ENCODE data around the gene ZNF467.

The ZNF467 gene

GRCh38 chr7:149769915-149770314 is 3.5 kb downstream of the ZNF467 start:
- no peak for DNase-seq

GRCh38 chr7:149768931-149769330 is 4.5 kb downstream of the ZNF467 start:
- no peak for DNase-seq

- DNase-seq = no peak
Observed at GRCh38 chr7:149767068-149767467, 6.3 kb downstream of the ZNF467 start.

- no peak for DNase-seq
Observed at GRCh38 chr7:149766135-149766675, 7.2 kb downstream of the ZNF467 start.

GRCh38 chr7:149765399-149766121 is 7.8 kb downstream of the ZNF467 start:
- no peak for DNase-seq

GRCh38 chr7:149764481-149765398 is 8.6 kb downstream of the ZNF467 start:
- DNase-seq = no peak

- no peak for DNase-seq
Observed at GRCh38 chr7:149763563-149764240, 9.7 kb downstream of the ZNF467 start.

- no peak for DNase-seq
Observed at GRCh38 chr7:149762610-149763009, 10.8 kb downstream of the ZNF467 start.

GRCh38 chr7:149762089-149762488 is 11.3 kb downstream of the ZNF467 start:
- DNase-seq = no peak

GRCh38 chr7:149761307-149761706 is 12.1 kb downstream of the ZNF467 start:
- no peak for DNase-seq

- no peak for DNase-seq
Observed at GRCh38 chr7:149760538-149760937, 12.8 kb downstream of the ZNF467 start.

GRCh38 chr7:149759093-149759860 is 14.1 kb downstream of the ZNF467 start:
- no peak for DNase-seq

GRCh38 chr7:149753375-149754233 is 19.8 kb downstream of the ZNF467 start:
- DNase-seq = no peak

- no peak for DNase-seq
Observed at GRCh38 chr7:149752646-149753045, 20.7 kb downstream of the ZNF467 start.

- DNase-seq = no peak
Observed at GRCh38 chr7:149751043-149751775, 22.2 kb downstream of the ZNF467 start.

- no peak for DNase-seq
Observed at GRCh38 chr7:149750122-149750845, 23.1 kb downstream of the ZNF467 start.

GRCh38 chr7:149748076-149748874 is 25.1 kb downstream of the ZNF467 start:
- DNase-seq = no peak

GRCh38 chr7:149743476-149744255 is 29.7 kb downstream of the ZNF467 start:
- DNase-seq = no peak

Measured in activated naive CD4-positive, alpha-beta T cell (primary cell).